A673 (cell line): ENCODE measurements around the gene WDR11. TPM values are rescaled to one million over a fixed set of nuclear protein-coding genes. Genes with fewer than 3 reads are reported as not detected.

Experiments used
- BruUV-seq: library from RNA; stranded (reverse); fragments of 400-500 nt; replicated peaks from 2 replicates; lab custom pipeline; 2021; lab: Mats Ljungman, UMichigan
- CTCF ChIA-PET: fragments of 300-600 bp; sonication (Branson Sonifier 250); formaldehyde crosslinking; loops from one replicate; lab custom pipeline; 2022; ENCODE audit warnings: antibody characterized with exemption; lab: Charles Lee
- POLR2A ChIA-PET: fragments of 300-600 bp; sonication (Branson Sonifier 250); formaldehyde crosslinking; loops from one replicate; lab custom pipeline; 2022; ENCODE audit warnings: antibody characterized with exemption; ENCODE audit not compliant: low non-redundant PET; lab: Charles Lee
- DNase-seq: peaks from one replicate; pipeline ENCODE4 v3.0.0-alpha.2; 2015; ENCODE audit warnings: low spot score
- H3K27ac ChIP-seq: fragments of 200-600 bp; sonication (generic); 2 replicates; pipeline ENCODE4 v1.5.1; 2016; ENCODE audit warnings: mixed run types, low read depth, mild to moderate bottlenecking, mixed read lengths, antibody characterized with exemption, low read length; ENCODE audit not compliant: poor library complexity, severe bottlenecking
- H3K27me3 ChIP-seq: fragments of 200-600 bp; sonication (generic); replicated peaks from 2 replicates; pipeline ENCODE4 v1.6.1; 2017; ENCODE audit warnings: mixed run types, low read depth, mild to moderate bottlenecking, mixed read lengths, antibody characterized with exemption, low read length; ENCODE audit not compliant: insufficient read depth, poor library complexity
- H3K36me3 ChIP-seq: fragments of 200-600 bp; sonication (generic); 2 replicates; pipeline ENCODE4 v1.6.1; 2016; ENCODE audit warnings: mixed run types, mild to moderate bottlenecking, mixed read lengths, antibody characterized with exemption, low read length; ENCODE audit not compliant: insufficient read depth, poor library complexity, severe bottlenecking
- H3K4me1 ChIP-seq: fragments of 200-600 bp; sonication (generic); 2 replicates; pipeline ENCODE4 v1.6.1; 2017; ENCODE audit warnings: mixed run types, mild to moderate bottlenecking, mixed read lengths, antibody characterized with exemption, low read length; ENCODE audit not compliant: insufficient read depth, poor library complexity, severe bottlenecking
- H3K4me3 ChIP-seq: fragments of 200-600 bp; sonication (generic); 2 replicates; pipeline ENCODE4 v1.5.1; 2016; ENCODE audit warnings: low read depth, mixed run types, mild to moderate bottlenecking, mixed read lengths, low read length; ENCODE audit not compliant: poor library complexity, severe bottlenecking
- H3K9me3 ChIP-seq: fragments of 200-600 bp; sonication (generic); 2 replicates; pipeline ENCODE4 v1.6.1; 2016; ENCODE audit warnings: mixed run types, low read depth, mild to moderate bottlenecking, mixed read lengths, antibody characterized with exemption, low read length; ENCODE audit not compliant: poor library complexity, severe bottlenecking
- CTCF ChIP-seq: fragments of 300-800, 200-600 bp; sonication (generic); conservative IDR thresholded peaks from 2 replicates; pipeline ENCODE4 v1.5.1; 2017; ENCODE audit warnings: low read depth, mild to moderate bottlenecking, antibody characterized with exemption, low read length, moderate library complexity, mixed read lengths
- EZH2 ChIP-seq: fragments of 200-600 bp; sonication (generic); IDR thresholded peaks from 2 replicates; pipeline ENCODE4 v1.6.1; 2017; ENCODE audit warnings: borderline replicate concordance, low read depth, mild to moderate bottlenecking, mixed read lengths, antibody characterized with exemption, low read length; ENCODE audit not compliant: poor library complexity, severe bottlenecking
- intact Hi-C: fragments of 100-400 bp; cut with micrococcal nuclease; formaldehyde crosslinking; loops from one replicate; pipeline ENCODE4 v1.10.0; 2022; ENCODE audit not compliant: unreplicated experiment
- total RNA-seq: library from RNA; stranded (reverse); gene quantifications from 2 replicates; pipeline ENCODE4 v1.2.3, GENCODE V29; 2021

WDR11 gene
- total RNA-seq, 1 experiment from 2014 or later, result 33.4 TPM

GRCh38 chr10:120873741-120874140, 22.6 kb downstream of the WDR11 start:
- H3K4me3 ChIP-seq, result no peak overlapping the region
- no peak for DNase-seq
- ChIA-PET CTCF (no interaction called here), POLR2A (no interaction called here)
- intact Hi-C loops, result no loop called here
- no peaks in the 10 kb centered on the region for H3K9me3 ChIP-seq
- H3K36me3 ChIP-seq, result peaks cover 17% of the 10 kb centered on the region
- no peaks in the 10 kb centered on the region for H3K4me1 ChIP-seq
- no peak overlapping the region for H3K27ac ChIP-seq
- no peak for TF ChIP-seq CTCF
- TF ChIP-seq EZH2, result no peak
- no peaks in the 10 kb centered on the region for H3K27me3 ChIP-seq
- BruUV-seq, result no TSS peak

GRCh38 chr10:120883071-120883470, 31.9 kb downstream of the WDR11 start:
- no peak for DNase-seq
- Histone ChIP-seq H3K27ac (no peak overlapping the region), H3K9me3 (no peaks in the 10 kb centered on the region), H3K4me1 (no peaks in the 10 kb centered on the region), H3K36me3 (peaks cover 8% of the 10 kb centered on the region), H3K4me3 (no peak overlapping the region), H3K27me3 (no peaks in the 10 kb centered on the region)
- ChIA-PET POLR2A (no interaction called here), CTCF (no interaction called here)
- TF ChIP-seq EZH2 (no peak), CTCF (no peak)
- intact Hi-C loops, result no loop called here
- no TSS peak for BruUV-seq

- no peak for TF ChIP-seq CTCF
- TF ChIP-seq EZH2, result no peak
- H3K4me1 ChIP-seq, result peaks cover 3% of the 10 kb centered on the region
- CTCF ChIA-PET, result no interaction called here
- no peak overlapping the region for H3K4me3 ChIP-seq
- DNase-seq, result no peak
- POLR2A ChIA-PET, result no interaction called here
- intact Hi-C loops, result no loop called here
- no peaks in the 10 kb centered on the region for H3K27me3 ChIP-seq
- no TSS peak for BruUV-seq
- no peaks in the 10 kb centered on the region for H3K9me3 ChIP-seq
- H3K27ac ChIP-seq, result no peak overlapping the region
- peaks cover 16% of the 10 kb centered on the region for H3K36me3 ChIP-seq
Measured at GRCh38 chr10:120887482-120887881, 36.3 kb downstream of the WDR11 start.
